Measurements from ENCODE around the gene UTP4. TPM values are rescaled to one million over a fixed set of nuclear protein-coding genes. Genes with fewer than 3 reads are reported as not detected.
"Not testable (repeated sequence)": the region's sequence is repeated elsewhere in the genome, so short reads cannot be mapped to it uniquely, and the experiment has no call there.

UTP4 gene
- total RNA-seq, 1 donor from 2014 or later, result 17.6 TPM

DNA sequence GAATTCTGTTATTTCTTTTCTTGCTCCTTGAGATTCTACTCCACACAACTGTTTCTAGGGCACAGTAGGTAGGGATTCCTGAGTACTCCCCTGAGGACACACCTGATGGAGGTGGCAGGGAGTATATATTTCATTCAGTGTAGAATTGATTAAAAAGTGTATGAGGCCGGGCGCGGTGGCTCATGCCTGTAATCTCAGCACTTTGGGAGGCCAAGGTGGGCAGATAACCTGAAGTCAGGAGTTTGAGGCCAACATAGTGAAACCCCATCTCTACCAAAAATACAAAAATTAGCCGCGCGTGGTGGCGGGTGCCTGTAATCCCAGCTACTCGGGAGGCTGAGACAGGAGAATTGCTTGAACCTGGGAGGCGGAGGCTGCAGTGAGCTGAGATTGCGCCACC lies 5.6 kb upstream of the UTP4 start:
- DNase-seq (ENCODE audit: low spot score); ATAC-seq: not testable (repeated sequence)

DNA sequence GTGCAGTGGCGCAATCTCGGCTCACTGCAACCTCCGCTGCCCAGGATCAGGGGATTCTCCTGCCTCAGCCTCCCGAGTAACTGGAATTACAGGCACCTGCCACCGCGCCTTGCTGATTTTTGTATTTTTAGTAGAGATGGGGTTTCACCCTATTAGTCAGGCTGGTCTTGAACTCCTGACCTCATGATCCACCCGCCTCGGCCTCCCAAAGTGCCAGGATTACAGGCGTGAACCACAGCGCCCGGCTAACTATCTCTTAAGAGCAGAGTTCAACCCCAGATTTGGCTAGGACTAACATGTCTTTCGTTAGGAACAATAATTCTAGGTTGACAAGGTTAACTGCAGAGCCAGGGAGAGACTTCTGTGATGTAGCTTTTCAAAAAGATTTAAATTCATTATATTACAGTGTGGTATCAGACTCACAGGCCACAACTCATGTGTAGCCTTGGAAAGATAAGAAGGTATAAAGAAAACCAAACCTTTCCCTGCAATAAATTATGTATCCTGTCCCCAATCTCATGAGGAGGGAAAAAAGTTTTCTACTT lies 4.4 kb upstream of the UTP4 start:
- DNase-seq (ENCODE audit: low spot score) (no peak), ATAC-seq (peak; percentile 37)

DNA sequence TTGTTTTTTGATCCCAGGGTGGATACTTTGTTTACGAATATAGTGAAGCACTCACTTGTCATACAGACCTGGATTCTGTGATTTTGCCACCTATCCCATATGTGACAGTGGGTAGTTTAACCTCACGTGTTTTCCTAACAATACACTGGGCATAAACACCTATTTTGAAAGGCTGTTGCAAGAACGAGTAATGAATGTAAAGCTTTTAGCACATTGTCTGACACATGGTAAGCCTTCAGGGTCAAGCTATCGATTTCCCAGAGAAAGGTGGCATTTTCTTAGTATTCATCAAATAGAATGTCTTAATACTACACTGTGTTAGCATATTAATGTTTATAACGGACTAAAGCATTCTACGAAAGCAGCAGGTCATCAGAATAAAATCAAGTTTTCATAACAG lies 2.0 kb upstream of the UTP4 start:
- DNase-seq (ENCODE audit: low spot score) (no peak), ATAC-seq (no peak)

DNA sequence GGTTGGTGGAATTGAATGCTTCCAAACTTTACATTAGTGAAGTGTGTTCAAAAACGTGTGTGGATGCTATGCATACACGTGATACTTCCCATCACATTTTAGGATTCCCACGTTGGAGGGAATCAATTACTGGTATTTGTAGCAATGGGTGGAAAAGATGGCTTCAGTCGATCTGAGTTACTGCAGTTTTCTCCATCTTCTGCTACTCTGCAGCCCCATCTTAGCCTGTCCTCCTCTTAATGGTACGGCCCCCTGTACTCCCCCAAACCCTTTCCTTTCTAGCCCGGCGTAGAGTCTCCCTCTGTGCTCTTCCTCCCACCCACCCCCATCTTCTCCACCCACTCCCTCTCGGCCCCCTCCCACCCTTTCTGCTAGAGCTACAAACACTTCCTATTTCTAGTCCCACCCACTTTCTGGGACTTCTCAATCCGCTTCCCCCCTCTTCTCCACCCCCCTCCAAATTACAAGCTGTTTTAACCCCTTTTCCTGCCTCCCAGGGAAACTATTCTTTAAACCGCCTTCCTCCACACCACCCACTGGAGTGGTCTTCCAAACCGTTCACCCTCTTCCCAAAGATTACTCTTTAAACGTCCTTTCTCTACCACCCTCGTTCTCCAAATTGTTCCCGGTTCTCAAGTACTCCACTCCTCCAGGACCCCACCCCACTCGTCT lies 1.1 kb upstream of the UTP4 start:
- ATAC-seq (no peak), DNase-seq (ENCODE audit: low spot score) (no peak)

DNA sequence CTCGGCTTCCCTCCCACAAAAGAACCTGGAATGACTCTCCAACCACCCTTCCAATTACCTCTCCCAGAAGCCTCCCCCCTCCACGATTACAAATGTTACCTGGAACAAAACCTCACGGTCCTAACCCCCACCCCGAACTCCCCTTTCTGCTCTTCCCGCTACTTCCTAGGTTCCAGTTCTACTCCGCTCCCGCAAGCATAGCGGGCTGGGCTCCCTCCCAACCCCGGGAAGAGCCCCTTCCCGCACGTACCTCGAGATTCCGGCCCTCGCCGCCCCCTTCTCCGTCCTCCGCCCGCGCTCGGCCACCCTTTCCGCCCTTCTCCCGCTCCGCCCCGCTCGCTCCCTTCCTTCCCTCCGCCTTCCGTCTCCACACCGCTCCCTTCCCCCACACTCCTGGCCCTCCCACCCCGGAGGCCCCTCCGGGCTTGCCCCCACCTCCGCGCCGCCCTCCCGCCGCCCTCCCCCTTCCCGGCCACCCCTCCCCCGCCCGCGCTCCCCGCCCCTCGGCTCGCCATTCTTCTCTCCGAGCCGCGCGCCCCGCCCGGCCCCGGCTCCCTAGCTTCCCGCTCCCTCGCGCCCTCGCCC lies 518 bp upstream of the UTP4 start:
- peak; percentile 69 for DNase-seq (ENCODE audit: low spot score)
- ATAC-seq, result peak; percentile 74

DNA sequence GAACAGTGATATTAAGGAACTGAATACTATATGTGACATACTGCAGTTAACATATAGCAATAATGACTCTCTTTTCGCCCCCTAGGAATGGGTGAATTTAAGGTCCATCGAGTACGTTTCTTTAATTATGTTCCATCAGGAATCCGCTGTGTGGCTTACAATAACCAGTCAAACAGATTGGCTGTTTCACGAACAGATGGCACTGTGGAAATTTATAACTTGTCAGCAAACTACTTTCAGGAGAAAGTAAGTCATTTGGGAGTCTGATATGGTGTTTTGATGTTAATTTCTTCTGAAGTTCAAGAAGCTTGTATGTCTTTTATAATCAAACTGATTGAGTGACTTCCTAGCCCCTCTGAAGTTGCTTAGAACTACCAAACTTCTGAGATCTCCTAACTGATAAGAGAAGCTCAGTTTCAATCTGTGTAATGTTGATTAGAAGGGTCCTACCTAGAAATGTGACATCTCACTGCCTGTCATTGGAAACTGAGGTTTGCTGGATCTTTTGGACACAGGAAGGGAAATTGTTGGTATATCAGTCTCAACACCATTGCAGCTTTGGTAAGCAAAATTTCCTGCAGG lies 1.0 kb downstream of the UTP4 start:
- ATAC-seq (no peak), DNase-seq (ENCODE audit: low spot score) (no peak)

DNA sequence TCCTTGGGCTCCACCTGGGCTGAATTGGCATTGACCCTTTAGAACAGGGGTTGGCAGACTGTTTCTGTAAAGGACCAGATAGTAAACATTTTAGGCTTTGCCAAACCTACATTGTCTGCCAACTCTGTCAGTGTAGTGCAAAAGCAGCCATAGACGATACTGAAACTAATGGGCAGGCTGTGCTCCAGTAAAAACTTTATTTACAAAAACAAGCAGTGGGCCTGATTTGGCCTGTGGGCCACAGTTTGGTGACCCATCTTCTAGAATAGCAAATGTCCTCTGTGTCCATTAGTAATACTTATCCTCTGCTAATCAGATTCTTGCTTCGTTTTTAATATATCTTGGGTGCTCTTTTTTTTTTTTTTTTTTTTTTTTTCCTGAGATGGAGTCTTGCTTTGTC lies 6.2 kb downstream of the UTP4 start:
- ATAC-seq (no peak), DNase-seq (ENCODE audit: low spot score) (no peak)

DNA sequence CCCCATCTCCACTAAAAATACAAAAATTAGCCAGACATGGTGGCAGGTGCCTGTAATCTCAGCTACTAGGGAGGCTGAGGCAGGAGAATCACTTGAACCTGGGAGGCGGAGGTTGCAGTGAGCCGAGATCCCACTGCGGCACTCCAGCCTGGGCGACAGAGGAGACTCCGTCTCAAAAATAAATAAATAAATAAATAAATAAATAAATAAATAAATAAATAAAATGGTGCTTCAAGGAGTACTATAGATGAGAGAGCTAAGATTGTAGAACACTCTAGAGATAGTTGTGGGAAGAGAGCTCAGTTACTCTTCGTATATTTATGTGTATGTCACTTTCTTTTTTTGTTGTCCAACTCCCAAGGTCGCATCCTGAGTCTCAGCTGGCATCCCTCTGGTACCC lies 7.0 kb downstream of the UTP4 start:
- DNase-seq (ENCODE audit: low spot score); ATAC-seq: not testable (repeated sequence)

DNA sequence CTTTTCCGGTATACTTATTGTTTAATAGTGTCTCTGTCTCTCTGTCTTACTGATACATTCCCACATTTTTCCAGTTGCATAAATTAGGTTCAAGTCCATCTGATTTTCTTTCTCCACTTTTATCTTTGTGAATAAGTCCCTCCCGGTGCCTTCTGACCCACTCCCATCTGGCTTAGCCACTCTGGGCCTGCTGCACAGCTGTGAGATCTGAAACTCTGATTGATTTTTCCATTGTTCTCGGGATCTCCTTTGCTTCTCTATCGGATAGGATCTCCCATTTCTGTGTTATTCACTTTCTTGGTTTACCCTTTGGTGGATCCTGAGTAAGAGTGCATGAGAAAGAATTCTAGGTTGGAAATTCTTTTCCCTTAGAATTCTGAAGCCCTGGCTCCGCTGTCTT lies 8.6 kb downstream of the UTP4 start:
- ATAC-seq, result no peak
- no peak for DNase-seq (ENCODE audit: low spot score)

DNA sequence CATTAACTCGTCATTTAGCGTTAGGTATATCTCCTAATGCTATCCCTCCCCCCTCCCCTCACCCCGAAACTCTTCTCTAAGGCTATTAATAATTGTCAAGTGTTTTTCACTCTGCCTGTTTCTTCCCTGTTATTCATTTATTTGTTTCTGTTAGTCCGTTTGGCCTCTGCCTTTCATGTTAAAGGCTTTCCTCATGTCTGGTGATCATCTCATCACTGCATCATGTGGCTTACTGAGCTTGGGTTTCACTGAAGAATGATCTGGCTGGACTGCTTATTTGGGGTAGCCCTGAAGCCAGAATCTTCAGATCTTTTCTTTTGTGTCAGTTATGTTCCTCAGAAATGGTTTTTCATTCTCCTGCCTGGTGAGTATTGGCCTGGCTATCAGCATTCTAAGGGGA lies 9.5 kb downstream of the UTP4 start:
- DNase-seq (ENCODE audit: low spot score), result no peak
- no peak for ATAC-seq

DNA sequence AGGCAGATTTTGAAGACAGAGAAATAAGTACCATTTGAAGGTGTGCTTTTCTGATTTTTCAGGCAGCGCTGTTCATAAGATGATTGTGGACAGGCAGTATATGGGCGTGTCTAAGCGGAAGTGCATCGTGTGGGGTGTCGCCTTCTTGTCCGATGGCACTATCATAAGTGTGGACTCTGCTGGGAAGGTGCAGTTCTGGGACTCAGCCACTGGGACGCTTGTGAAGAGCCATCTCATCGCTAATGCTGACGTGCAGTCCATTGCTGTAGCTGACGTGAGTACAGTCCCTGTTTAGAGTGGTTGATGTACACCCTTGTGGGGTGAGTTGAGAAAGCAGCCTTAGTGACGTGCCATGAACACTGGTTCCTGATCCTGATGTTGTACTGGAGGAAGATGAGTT lies 10.7 kb downstream of the UTP4 start:
- DNase-seq (ENCODE audit: low spot score), result no peak
- ATAC-seq, result no peak

DNA sequence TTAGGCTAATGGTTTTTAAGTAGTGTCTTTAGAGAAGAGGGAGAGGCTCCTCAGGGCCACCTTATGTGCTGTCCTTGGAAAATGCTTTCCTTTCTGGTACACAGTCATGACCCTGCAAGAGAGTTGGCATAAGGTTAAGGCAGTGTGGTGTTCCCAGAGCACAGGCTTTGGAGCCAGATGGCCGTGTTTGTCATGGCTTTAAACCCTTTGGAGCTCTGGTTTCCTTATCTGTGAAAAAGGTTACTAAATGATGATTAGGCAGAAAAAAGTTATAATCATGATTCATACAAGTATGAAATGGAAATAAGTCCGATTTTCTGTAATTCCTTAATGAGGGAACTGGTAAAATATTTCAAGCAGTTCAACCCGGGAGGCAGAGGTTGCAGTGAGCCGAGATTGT lies 13.2 kb downstream of the UTP4 start:
- peak; percentile 40 for ATAC-seq
- DNase-seq (ENCODE audit: low spot score), result no peak

DNA sequence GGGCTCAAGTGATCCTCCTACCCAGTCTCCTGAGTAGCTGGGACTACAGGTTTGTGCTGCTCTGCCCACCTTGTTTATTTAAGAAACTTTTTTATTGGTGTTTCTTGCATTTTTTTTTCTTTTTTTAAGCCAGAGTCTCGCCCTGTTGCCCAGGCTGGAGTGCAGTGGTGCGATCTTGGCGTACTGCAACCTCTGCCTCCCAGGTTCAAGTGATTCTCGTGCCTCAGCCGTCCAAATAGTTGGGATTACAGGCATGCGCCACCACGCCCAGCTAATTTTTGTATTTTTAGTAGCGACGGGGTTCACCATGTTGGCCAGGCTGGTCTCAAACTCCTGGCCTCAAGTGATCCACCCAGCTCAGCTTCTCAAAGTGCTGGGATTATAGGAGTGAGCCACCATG lies 17.2 kb downstream of the UTP4 start:
- not testable (repeated sequence) for DNase-seq (ENCODE audit: low spot score); ATAC-seq

DNA sequence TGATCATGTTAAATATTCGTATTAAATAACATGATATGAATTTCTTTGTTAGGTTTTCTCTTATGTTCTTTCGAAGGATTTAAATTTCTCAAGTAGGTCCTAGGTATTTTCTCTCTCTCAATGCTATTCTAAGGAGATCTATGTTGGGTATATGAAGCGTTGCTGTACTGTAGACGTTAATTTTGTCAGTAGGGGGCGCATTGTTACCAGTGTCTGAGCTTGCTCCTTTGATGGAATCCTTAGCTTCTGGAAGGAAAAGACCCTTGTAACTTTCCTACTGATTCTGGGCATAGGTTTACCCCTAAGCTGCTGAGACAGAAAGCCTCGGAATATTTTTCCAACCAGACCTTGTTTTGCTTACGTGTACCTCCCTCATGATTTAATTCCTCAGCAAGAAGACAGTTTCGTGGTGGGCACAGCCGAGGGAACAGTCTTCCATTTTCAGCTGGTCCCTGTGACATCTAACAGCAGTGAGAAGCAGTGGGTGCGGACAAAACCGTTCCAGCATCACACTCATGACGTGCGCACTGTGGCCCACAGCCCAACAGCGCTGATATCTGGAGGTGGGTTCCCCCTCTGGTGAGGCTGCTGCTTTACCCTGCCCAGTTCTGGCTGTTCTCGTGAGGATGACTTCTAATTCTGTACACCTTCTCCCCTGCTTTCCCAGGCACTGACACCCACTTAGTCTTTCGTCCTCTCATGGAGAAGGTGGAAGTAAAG lies 17.9 kb downstream of the UTP4 start:
- DNase-seq (ENCODE audit: low spot score), result peak; percentile 51

DNA sequence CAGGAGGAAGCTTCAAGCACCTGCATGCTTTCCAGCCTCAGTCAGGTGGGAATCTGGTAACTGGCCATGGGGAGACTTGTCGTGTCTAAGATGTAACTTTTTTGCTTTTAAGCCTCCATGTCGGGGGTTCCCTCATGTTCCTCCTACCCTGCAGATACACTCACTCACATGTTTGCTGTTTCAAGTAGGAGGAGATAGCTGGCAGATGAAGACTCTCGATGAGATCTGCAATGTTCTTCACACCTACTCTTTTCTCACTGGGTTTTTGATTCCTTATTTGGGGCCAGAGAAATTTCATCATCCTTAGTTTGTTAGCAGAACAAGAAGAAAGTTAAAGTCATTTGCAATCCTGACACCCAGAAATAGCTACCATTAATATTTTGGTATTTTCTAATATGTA lies 24.7 kb downstream of the UTP4 start:
- no peak for ATAC-seq
- DNase-seq (ENCODE audit: low spot score), result no peak

More for the DNA sequence above, 17.9 kb downstream of the UTP4 start:
- ATAC-seq, result peak; percentile 91

DNA sequence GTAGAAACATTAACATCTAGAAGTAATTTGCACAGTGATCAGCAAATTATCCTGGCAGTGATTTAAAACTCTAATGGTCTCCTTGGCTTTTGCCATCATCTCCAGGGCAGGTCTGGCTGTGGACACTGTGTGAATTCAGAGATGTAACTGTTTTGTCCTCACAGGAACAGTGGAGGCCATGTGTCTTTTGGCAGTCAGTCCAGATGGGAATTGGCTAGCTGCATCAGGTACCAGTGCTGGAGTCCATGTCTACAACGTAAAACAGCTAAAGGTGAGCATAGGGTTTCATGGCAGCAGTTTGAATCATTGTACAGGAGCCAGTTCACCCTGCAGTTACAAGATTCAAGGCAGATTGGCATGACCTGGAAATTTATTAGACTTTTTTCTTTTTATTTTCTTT lies 27.7 kb downstream of the UTP4 start:
- peak; percentile 46 for ATAC-seq
- no peak for DNase-seq (ENCODE audit: low spot score)

DNA sequence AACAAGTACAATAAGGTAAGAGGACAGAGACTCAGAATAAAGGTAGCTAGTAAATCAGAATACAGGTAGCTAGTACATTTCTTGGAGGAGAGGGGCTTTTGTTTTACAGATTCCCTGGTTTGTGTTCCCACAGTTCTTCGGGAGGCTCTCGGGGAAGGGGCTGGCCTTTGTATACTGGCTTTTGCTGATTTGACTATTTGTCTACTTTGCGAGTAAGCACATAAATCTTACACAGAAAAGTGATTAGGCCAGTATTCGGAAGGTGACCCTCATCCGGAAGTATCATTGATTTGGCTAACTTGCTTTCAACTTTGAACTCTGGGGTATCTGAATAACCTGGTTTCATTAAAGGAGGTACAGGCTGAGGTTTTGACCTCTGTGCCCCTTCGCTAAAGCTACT lies 33.1 kb downstream of the UTP4 start:
- DNase-seq (ENCODE audit: low spot score), result no peak
- no peak for ATAC-seq

DNA sequence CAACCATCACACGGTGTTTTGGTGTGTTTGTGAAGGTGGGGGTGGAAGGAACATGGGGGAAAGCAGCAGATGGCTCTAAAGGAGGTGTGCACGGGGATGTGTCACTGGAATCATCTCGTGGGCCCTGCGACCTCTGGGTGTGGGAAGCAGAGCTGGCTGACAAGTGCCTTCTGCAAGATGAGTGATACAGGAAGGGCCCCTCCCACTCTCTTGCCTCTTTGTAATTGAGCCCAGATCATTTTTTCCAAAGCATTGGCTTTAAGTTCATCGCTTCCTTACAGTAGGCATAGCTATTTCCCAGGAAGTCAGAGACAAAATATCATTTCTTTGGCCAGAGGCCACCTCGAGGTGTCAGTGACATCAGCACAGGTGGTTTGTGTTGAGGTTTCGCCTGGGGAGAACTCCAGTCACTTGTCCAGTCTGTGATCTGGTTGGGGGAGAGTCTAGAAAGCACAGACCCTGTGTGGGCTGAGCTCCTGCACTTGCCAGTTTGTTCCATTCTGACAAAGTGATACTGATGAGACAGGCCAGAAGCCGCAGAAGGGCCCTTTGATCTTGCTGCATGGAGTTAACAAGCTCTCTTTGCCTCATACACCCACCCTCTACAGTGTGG lies 33.9 kb downstream of the UTP4 start:
- DNase-seq (ENCODE audit: low spot score) (no peak), ATAC-seq (no peak)

DNA sequence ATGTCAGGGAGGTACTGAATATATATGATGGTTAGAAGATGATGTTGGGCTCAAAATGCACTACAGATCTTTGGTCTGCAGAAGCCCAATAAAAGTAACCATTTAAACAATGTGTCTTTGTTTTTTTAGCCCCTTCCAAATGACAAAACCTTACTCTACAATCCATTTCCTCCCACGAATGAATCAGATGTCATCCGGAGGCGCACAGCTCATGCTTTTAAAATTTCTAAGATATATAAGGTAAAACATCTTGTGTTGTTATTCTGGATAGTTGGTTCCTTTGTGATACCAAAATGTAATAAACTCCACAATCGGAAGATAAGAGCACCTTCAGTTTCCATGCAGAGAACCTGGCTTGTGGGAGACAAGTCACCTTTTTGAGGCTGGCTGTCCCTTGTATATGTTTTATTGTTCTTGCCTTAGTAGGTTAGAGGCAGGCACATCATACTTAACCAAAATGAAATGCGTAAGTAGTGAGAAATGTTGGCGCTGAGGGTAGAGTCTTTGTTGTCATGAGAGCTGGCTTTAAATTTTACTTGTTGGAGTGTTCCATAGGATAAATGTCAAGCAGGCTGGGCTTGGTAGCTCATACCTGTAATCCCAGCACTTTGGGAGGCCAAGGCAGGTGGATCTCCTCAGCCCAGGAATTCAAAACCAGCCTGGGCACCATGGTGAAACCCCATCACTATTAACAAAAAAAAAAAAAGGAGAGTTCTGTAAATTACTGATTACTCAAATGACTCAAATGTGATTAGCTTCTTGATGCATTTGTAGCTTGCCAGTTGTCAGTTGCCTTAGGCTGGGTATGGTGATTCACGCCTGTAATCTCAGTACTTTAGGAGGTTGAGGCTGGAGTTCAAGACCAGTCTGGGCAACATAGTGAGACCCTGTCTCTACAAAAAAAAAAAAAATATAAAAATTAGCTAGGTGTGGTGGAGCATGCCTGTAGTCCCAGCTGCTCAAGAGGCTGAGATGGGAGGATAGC lies 34.8 kb downstream of the UTP4 start:
- ATAC-seq (no peak), DNase-seq (ENCODE audit: low spot score) (no peak)

DNA sequence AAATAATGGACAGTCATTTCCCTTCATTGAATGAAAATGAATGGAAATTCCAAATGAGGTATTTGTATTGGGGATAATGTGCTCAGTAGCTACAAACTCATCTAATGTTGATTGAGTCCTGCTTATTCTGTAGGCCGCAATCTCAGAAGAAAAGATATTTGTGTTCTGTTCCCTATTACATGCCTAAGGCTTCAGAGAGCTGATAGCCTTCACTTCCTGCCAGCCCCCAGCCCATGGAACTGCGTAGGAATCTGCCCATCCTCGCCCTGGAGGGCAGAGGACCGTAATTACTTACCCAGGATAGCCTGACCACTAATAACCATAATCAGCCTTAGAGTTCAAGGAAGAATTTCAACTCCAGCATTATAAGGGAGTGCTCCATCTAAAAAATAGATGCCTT lies 36.6 kb downstream of the UTP4 start:
- ATAC-seq (no peak), DNase-seq (ENCODE audit: low spot score) (no peak)
